C4-2B (cell line): ENCODE results near the gene SLC6A9.

Source experiments
- CTCF ChIP-seq: fragments of 450-650 bp; conservative IDR thresholded peaks from 2 replicates; pipeline ENCODE4 v1.5.1; 2017; ENCODE audit warnings: mild to moderate bottlenecking
- ZFX ChIP-seq: fragments of 450-650 bp; IDR thresholded peaks from 2 replicates; pipeline ENCODE4 v1.6.1; 2017

GRCh38 chr1:44078104-44078503, 46.8 kb upstream of the SLC6A9 start:
- TF ChIP-seq CTCF (no peak), ZFX (no peak)
